Smooth muscle cell (in vitro differentiated cells): ENCODE results near the gene CLCF1. TPM values are rescaled to one million over a fixed set of nuclear protein-coding genes. Genes with fewer than 3 reads are reported as not detected.

Experiments
- DNase-seq: peaks from one replicate; lab custom pipeline; 2025; ENCODE audit not compliant: unreplicated experiment; lab: John Stamatoyannopoulos, UW
- H2AFZ ChIP-seq: fragments of 200-600 bp; sonication (generic); 2 replicates; pipeline ENCODE4 v1.6.0; 2016; ENCODE audit warnings: antibody characterized with exemption, low read depth, mild to moderate bottlenecking
- H3F3A ChIP-seq: fragments of 200-600 bp; sonication (generic); 2 replicates; pipeline ENCODE4 v1.6.0; 2017; ENCODE audit warnings: antibody characterized with exemption, low read depth
- H3K27ac ChIP-seq: fragments of 200-600 bp; sonication (generic); 2 replicates; pipeline ENCODE4 v1.5.1; 2016; ENCODE audit warnings: low read depth, mild to moderate bottlenecking
- H3K27me3 ChIP-seq: fragments of 200-600 bp; sonication (generic); 2 replicates; pipeline ENCODE4 v1.6.1; 2016; ENCODE audit warnings: low read depth, mild to moderate bottlenecking
- H3K36me3 ChIP-seq: fragments of 200-600 bp; sonication (generic); 2 replicates; pipeline ENCODE4 v1.5.1; 2016; ENCODE audit warnings: low read depth
- H3K4me1 ChIP-seq: fragments of 200-600 bp; sonication (generic); 2 replicates; pipeline ENCODE4 v1.5.1; 2016; ENCODE audit warnings: low read depth
- H3K4me2 ChIP-seq: fragments of 200-600 bp; sonication (generic); 2 replicates; pipeline ENCODE4 v1.6.0; 2016; ENCODE audit warnings: mild to moderate bottlenecking
- H3K4me3 ChIP-seq: fragments of 200-600 bp; sonication (generic); 2 replicates; pipeline ENCODE4 v1.5.1; 2016; ENCODE audit warnings: mild to moderate bottlenecking
- H3K79me2 ChIP-seq: fragments of 200-600 bp; sonication (generic); 2 replicates; pipeline ENCODE4 v1.6.0; 2016; ENCODE audit warnings: low read depth, mild to moderate bottlenecking
- H3K9ac ChIP-seq: fragments of 200-600 bp; sonication (generic); 2 replicates; pipeline ENCODE4 v1.6.0; 2016; ENCODE audit warnings: low read depth
- H3K9me3 ChIP-seq: fragments of 200-600 bp; sonication (generic); replicated peaks from 2 replicates; pipeline ENCODE4 v1.5.1; 2016; ENCODE audit warnings: low read depth
- H4K20me1 ChIP-seq: fragments of 200-600 bp; sonication (generic); 2 replicates; pipeline ENCODE4 v1.6.0; 2016; ENCODE audit warnings: low read depth
- WGBS: methylation state at CpG from one replicate; pipeline ENCODE4 v1.1.7; 2016; ENCODE audit warnings: low lambda C conversion rate; 5-methylcytosine and 5-hydroxymethylcytosine counted together
- polyA plus RNA-seq: library from polyadenylated mRNA; unstranded; fragments of >200 nt; fragmentation: Nextera tagmentation; extraction: Ambion mirVana; gene quantifications from 2 replicates; pipeline ENCODE4 v1.2.1, GENCODE V29; 2016
- total RNA-seq: library from RNA; depleted of rRNA; stranded (reverse); fragments of >200 nt; gene quantifications from 2 replicates; pipeline ENCODE4 v1.2.3, GENCODE V29; 2014
- TF ChIP-seq, protein P1 (sequence below): fragments of 200-600 bp; sonication (generic); IDR thresholded peaks from 2 replicates; pipeline ENCODE4 v1.5.1; 2017; ENCODE audit warnings: borderline replicate concordance, mild to moderate bottlenecking, antibody characterized with exemption; ENCODE audit not compliant: insufficient read depth, poor library complexity, severe bottlenecking

Gene CLCF1
- total and polyA plus RNA-seq, 2 experiments from 2014 or later: 6.2 to 12.2 TPM

- TF ChIP-seq, protein P1, sequence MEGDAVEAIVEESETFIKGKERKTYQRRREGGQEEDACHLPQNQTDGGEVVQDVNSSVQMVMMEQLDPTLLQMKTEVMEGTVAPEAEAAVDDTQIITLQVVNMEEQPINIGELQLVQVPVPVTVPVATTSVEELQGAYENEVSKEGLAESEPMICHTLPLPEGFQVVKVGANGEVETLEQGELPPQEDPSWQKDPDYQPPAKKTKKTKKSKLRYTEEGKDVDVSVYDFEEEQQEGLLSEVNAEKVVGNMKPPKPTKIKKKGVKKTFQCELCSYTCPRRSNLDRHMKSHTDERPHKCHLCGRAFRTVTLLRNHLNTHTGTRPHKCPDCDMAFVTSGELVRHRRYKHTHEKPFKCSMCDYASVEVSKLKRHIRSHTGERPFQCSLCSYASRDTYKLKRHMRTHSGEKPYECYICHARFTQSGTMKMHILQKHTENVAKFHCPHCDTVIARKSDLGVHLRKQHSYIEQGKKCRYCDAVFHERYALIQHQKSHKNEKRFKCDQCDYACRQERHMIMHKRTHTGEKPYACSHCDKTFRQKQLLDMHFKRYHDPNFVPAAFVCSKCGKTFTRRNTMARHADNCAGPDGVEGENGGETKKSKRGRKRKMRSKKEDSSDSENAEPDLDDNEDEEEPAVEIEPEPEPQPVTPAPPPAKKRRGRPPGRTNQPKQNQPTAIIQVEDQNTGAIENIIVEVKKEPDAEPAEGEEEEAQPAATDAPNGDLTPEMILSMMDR: no peak
- Histone ChIP-seq H3K36me3 (no peaks in the 10 kb centered on the region), H3K4me2 (no peak overlapping the region), H3K9ac (no peak overlapping the region), H3F3A (no peaks in the 10 kb centered on the region), H3K27ac (no peak overlapping the region), H3K9me3 (no peaks in the 10 kb centered on the region), H3K4me3 (no peak overlapping the region), H2AFZ (no peak overlapping the region), H4K20me1 (peaks cover 2% of the 10 kb centered on the region), H3K4me1 (peaks cover 3% of the 10 kb centered on the region), H3K27me3 (no peaks in the 10 kb centered on the region), H3K79me2 (no peaks in the 10 kb centered on the region)
- WGBS: 96% methylated on average over 5 of the region's 5 CpGs
- DNase-seq: no peak
These were observed 20.6 kb upstream of the CLCF1 start for GRCh38 chr11:67393990-67394389.

GRCh38 chr11:67393437-67393836 is 20.0 kb upstream of the CLCF1 start:
- H3K27me3 ChIP-seq: no peaks in the 10 kb centered on the region
- no peak overlapping the region for H3K4me2 ChIP-seq
- H4K20me1 ChIP-seq: no peaks in the 10 kb centered on the region
- H3K9ac ChIP-seq: no peak overlapping the region
- 96% methylated on average over 18 of the region's 18 CpGs for WGBS
- no peaks in the 10 kb centered on the region for H3K9me3 ChIP-seq
- TF ChIP-seq, protein P1: no peak
- no peak overlapping the region for H2AFZ ChIP-seq
- no peak overlapping the region for H3K27ac ChIP-seq
- DNase-seq: no peak
- no peaks in the 10 kb centered on the region for H3F3A ChIP-seq
- H3K4me3 ChIP-seq: no peak overlapping the region
- H3K79me2 ChIP-seq: no peaks in the 10 kb centered on the region
- H3K4me1 ChIP-seq: peaks cover 3% of the 10 kb centered on the region
- H3K36me3 ChIP-seq: no peaks in the 10 kb centered on the region

- Histone ChIP-seq H3K27ac (peak overlapping the region; percentile 23), H3K27me3 (no peaks in the 10 kb centered on the region)
- no peak for DNase-seq
These were observed 18.9 kb upstream of the CLCF1 start for GRCh38 chr11:67392183-67392715.

More at GRCh38 chr11:67392183-67392715, 18.9 kb upstream of the CLCF1 start:
- H3F3A ChIP-seq: no peaks in the 10 kb centered on the region
- H3K4me1 ChIP-seq: peaks cover 3% of the 10 kb centered on the region
- H4K20me1 ChIP-seq: no peaks in the 10 kb centered on the region
- 18% methylated on average over 26 of the region's 31 CpGs for WGBS
- peak overlapping the region; percentile 92 for H3K4me2 ChIP-seq
- no peaks in the 10 kb centered on the region for H3K9me3 ChIP-seq
- peak overlapping the region; percentile 52 for H2AFZ ChIP-seq
- H3K4me3 ChIP-seq: peak overlapping the region; percentile 71
- TF ChIP-seq, protein P1: no peak
- no peaks in the 10 kb centered on the region for H3K36me3 ChIP-seq
- no peaks in the 10 kb centered on the region for H3K79me2 ChIP-seq
- peak overlapping the region; percentile 70 for H3K9ac ChIP-seq
